Effector CD8-positive, alpha-beta T cell (primary cell): Measurements from ENCODE around the gene GALNT8.
"Not testable (repeated sequence)": the region's sequence is repeated elsewhere in the genome, so short reads cannot be mapped to it uniquely, and the experiment has no call there.

Experiments used
- DNase-seq: peaks from one replicate; lab custom pipeline; 2025; lab: John Stamatoyannopoulos, UW

GALNT8 gene

GRCh38 chr12:4743046-4743445 is 22.8 kb downstream of the GALNT8 start:
- no peak for DNase-seq

- DNase-seq = no peak
Measured at GRCh38 chr12:4744709-4745108, 24.5 kb downstream of the GALNT8 start.

- no peak for DNase-seq
Measured at GRCh38 chr12:4745249-4745648, 25.0 kb downstream of the GALNT8 start.

- DNase-seq = not testable (repeated sequence)
Measured at GRCh38 chr12:4751654-4752053, 31.5 kb downstream of the GALNT8 start.

GRCh38 chr12:4762773-4763172 is 42.6 kb downstream of the GALNT8 start:
- no peak for DNase-seq

GRCh38 chr12:4763549-4763948 is 43.3 kb downstream of the GALNT8 start:
- no peak for DNase-seq

- DNase-seq = no peak
Measured at GRCh38 chr12:4766445-4766844, 46.2 kb downstream of the GALNT8 start.

- no peak for DNase-seq
Measured at GRCh38 chr12:4767186-4767585, 47.0 kb downstream of the GALNT8 start.

- no peak for DNase-seq
Measured at GRCh38 chr12:4768341-4768740, 48.1 kb downstream of the GALNT8 start.

GRCh38 chr12:4769073-4769472 is 48.9 kb downstream of the GALNT8 start:
- no peak for DNase-seq

GRCh38 chr12:4771172-4771959 is 51.2 kb downstream of the GALNT8 start:
- DNase-seq = no peak

GRCh38 chr12:4771960-4772566 is 51.9 kb downstream of the GALNT8 start:
- no peak for DNase-seq

GRCh38 chr12:4775936-4776335 is 55.7 kb downstream of the GALNT8 start:
- DNase-seq = no peak

GRCh38 chr12:4779749-4780148 is 59.5 kb downstream of the GALNT8 start:
- no peak for DNase-seq

GRCh38 chr12:4780641-4781611 is 60.7 kb downstream of the GALNT8 start:
- no peak for DNase-seq

- DNase-seq = no peak
Measured at GRCh38 chr12:4784404-4785054, 64.3 kb downstream of the GALNT8 start.

GRCh38 chr12:4786795-4787194 is 66.6 kb downstream of the GALNT8 start:
- DNase-seq = no peak

GRCh38 chr12:4787965-4788364 is 67.8 kb downstream of the GALNT8 start:
- DNase-seq = no peak

- DNase-seq = no peak
Measured at GRCh38 chr12:4789776-4790175, 69.6 kb downstream of the GALNT8 start.

- DNase-seq = no peak
Measured at GRCh38 chr12:4791497-4791896, 71.3 kb downstream of the GALNT8 start.

- DNase-seq = no peak
Measured at GRCh38 chr12:4794491-4794890, 74.3 kb downstream of the GALNT8 start.

- no peak for DNase-seq
Measured at GRCh38 chr12:4796216-4796615, 76.0 kb downstream of the GALNT8 start.
